SKM-1 (cell line): ENCODE measurements around the gene PPP2R3B.
"Not testable (repeated sequence)": the region's sequence is repeated elsewhere in the genome, so short reads cannot be mapped to it uniquely, and the experiment has no call there.

ENCODE experiments used
- DNase-seq: peaks from one replicate; lab custom pipeline; 2025; ENCODE audit not compliant: unreplicated experiment; lab: John Stamatoyannopoulos, UW

Gene PPP2R3B

DNA sequence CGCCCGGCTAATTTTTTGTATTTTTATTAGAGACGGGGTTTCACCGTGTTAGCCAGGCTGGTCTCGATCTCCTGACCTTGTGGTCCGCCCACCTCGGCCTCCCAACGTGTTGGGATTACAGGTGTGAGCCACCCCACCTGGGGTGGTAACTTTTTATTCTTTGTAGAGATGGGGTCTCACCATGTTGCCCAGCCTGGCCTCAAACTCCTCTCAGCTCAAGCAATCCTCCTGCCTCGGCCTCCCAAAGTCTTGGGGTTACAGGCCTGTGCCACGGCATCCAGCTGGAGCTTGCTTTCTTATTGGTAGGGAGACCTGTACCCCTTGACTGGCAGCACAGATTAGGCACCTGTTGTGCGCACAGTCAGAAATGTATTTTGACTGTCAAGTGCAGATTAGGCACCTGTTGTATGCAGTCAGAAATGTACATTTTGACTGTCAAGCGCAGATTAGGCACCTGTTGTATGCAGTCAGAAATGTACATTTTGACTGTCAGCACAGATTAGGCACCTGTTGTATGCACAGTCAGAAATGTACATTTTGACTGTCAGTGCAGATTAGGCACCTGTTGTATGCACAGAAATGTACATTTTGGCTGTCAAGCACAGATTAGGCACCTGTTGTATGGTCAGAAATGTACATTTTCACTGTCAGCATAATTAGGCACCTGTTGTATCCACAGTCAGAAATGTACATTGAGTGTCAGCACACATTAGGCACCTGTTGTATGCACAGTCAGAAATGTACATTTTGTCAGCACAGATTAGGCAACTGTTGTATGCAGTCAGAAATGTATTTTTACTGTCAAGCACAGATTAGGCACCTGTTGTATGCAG, 80.7 kb downstream of the PPP2R3B start:
- not testable (repeated sequence) for DNase-seq

DNA sequence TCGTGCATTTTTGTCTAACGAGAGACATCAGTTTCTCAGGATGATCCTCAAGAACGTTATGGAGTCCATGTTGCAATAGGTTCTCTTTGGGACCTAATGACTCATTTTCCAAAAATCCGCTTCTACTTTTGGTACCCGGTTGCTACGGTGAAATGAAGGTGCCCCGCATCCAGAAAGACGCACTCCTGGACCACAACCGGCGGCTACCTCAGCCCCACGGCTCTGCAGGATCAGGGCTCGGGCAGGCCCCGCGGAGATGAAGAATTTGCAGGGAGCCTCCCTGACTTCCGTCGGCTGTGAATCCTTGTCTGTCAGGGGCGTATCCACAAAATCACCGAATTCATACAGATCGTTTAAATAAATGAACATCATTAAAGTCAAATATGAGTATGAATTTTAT, 83.7 kb downstream of the PPP2R3B start:
- no peak for DNase-seq

DNA sequence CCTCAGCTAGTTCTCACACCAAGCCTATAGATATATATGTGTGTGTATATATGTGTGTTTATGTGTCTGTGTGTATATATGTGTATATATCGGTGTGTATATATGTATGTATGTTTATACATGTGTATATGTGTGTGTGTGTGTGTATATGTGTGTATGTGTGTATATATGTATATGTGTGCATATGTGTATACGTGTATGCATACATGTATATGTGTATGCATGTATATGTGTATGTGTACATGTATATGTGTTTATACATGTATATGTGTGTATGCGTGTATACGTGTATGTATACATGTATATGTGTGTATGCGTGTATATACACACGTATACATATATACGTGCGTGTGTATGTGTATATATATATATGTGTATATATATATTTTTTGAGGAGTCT, 86.4 kb downstream of the PPP2R3B start:
- DNase-seq, result no peak

DNA sequence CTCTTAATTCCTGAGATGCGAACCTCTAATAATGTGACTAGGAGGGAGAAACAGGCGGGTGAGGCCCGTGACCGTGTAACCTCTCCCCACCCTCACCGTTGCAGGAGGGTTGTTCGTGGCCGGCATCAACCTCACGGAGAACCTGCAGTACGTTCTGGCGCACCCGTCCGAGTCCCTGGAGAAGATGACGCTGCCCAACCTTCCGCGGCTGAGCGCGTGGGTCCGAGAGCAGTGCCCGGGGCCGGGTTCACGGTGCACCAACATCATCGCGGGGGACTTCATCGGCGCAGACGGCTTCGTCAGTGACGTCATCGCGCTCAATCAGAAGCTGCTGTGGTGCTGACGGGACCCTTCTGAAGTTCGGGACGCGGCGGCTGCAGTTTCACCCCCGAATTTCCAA, 87.7 kb downstream of the PPP2R3B start:
- DNase-seq, result no peak

DNA sequence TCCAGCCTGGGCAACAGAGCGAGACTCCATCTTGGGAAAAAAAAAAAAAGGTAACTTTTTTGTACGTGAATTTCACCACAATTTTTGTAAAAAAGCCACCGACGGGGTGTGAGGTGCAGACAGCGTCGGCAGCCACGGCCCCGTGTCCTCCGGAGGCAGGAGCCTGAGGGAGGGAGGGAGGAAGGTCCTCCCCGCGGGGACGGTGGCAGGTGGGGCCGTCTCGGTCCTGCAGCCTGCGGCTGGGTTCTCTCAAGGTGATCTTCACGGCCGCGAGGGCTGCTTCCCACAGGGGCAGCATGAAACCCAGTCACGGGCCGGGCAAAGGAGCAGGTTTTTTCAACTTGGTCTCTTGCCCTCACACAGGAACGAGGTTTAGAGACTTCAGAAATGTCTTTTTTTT, 91.6 kb downstream of the PPP2R3B start:
- no peak for DNase-seq

- no peak for DNase-seq
Measured at GRCh38 chrX:292900-293897, 93.5 kb downstream of the PPP2R3B start.

DNA sequence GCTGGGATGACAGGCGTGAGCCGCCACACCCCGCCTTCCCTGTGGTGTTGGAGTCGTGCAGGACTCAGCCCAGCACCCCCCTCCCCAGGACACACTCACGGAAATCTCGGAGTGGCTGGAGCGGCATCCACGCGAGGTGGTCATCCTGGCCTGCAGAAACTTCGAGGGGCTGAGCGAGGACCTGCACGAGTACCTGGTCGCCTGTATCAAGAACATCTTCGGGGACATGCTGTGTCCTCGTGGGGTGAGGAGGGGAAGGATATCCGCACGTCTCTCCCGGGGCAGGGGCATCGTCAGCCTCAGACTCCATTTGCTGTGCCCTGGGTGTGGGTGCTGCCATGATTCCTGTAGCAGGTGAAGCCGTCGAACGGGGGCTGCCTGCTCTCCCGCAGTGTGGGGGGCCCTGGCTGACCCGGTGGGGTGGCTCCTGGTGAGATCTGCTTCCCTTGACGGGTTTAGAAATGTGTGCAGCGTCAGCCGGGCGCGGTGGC, 95.3 kb downstream of the PPP2R3B start:
- DNase-seq, result no peak

- no peak for DNase-seq
Measured at GRCh38 chrX:290476-291166, 96.1 kb downstream of the PPP2R3B start.

- DNase-seq, result no peak
Measured at GRCh38 chrX:288561-288991, 98.1 kb downstream of the PPP2R3B start.

GRCh38 chrX:287670-288069, 99.0 kb downstream of the PPP2R3B start:
- DNase-seq, result no peak

DNA sequence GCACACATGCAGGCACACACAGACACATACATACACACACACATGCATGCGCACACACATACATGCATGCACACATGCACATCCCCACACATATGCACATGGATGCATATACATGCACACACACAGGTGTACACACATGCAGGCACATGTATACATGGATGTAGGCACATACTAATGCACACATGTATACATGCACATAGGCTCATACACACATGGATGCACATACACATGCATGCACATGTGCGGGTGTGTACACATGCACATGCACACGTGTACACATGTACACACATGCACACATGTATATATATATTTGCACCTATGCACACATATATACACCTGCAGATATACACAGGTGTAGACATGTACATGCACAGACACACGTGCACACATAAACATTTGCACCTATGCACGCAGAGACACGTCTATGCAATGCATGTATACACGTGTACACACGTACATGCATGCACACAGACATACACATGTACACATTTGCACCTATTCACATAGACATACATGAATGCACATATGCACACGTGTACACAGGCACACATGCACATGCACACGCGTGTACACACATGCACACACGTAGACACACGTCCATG, 101.5 kb downstream of the PPP2R3B start:
- DNase-seq, result no peak
